ENCODE results near the gene ZEB1.

The ZEB1 gene

DNA sequence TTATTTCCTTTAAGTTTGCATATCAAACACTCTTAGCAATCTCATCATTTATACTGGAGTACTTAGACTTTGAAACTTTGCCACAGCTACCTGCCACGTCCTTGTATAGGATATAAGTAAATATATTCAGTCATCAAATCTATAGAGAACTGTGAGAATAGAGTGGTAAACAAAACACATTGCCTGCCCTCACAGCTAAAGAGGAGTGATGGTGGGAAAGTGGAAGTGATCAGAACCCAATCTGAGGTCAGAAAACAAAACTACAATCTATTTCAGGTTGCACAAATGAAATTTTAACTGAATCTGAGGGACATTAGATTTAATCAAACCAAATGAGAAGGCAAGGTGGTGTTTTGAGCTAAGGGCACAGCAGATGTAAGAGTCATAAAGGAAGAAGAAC, 74.8 kb downstream of the ZEB1 start:
- Histone ChIP-seq H4K20me1 (ENCODE audit: low read depth, low read length) (peaks cover 3% of the 10 kb centered on the region; the same call in 1 of the 2 replicates), H3F3A (ENCODE audit: insufficient read depth) (no peaks in the 10 kb centered on the region), H3K9me3 (ENCODE audit: insufficient read depth, low read length) (no peaks in the 10 kb centered on the region), H3K9ac (ENCODE audit: low read length) (no peak overlapping the region), H3K27me3 (ENCODE audit: low read length) (no peaks in the 10 kb centered on the region), H3K4me2 (ENCODE audit: low read depth, low read length, poor library complexity, severe bottlenecking) (no peak overlapping the region), H3K27ac (ENCODE audit: low read depth, low read length) (no peak overlapping the region), H3K9me2 (replicated peaks; ENCODE audit: insufficient read depth, low read length) (no peaks in the 10 kb centered on the region), H3K36me3 (ENCODE audit: low read length) (no peaks in the 10 kb centered on the region), H3K4me3 (ENCODE audit: insufficient read depth, low read length, poor library complexity, severe bottlenecking) (no peak overlapping the region), H2AFZ (ENCODE audit: low read depth, low read length, severe bottlenecking) (no peak overlapping the region), H3K79me2 (ENCODE audit: insufficient read depth, low read length) (no peaks in the 10 kb centered on the region)
- TF ChIP-seq EZH2phosphoT487 (conservative IDR thresholded peaks at IDR 0.05; ENCODE audit: low read length): no peak
- TF ChIP-seq, protein P1, sequence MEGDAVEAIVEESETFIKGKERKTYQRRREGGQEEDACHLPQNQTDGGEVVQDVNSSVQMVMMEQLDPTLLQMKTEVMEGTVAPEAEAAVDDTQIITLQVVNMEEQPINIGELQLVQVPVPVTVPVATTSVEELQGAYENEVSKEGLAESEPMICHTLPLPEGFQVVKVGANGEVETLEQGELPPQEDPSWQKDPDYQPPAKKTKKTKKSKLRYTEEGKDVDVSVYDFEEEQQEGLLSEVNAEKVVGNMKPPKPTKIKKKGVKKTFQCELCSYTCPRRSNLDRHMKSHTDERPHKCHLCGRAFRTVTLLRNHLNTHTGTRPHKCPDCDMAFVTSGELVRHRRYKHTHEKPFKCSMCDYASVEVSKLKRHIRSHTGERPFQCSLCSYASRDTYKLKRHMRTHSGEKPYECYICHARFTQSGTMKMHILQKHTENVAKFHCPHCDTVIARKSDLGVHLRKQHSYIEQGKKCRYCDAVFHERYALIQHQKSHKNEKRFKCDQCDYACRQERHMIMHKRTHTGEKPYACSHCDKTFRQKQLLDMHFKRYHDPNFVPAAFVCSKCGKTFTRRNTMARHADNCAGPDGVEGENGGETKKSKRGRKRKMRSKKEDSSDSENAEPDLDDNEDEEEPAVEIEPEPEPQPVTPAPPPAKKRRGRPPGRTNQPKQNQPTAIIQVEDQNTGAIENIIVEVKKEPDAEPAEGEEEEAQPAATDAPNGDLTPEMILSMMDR (IDR thresholded peaks at IDR 0.05; ENCODE audit: insufficient read depth, low read length, poor library complexity, severe bottlenecking): no peak

DNA sequence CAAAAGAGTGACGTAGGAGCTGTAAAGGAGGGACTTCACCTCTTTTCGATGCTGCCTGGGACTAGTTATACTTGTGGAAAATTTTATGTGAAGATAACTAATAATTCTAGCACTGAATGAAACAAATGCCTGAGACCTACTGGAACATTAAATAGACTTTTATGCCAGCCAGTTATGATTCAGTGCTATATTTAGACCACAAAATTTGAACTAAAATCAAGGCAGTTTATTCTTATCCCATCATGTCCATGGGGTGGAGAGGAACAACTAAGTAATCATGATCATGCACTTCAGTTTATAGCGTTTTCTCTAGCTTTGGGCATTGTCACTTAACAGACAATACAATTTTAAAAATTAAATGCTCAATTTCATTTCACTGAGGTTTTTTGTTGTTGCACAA, 76.7 kb downstream of the ZEB1 start:
- no peaks in the 10 kb centered on the region for H3K9me2 ChIP-seq (replicated peaks; ENCODE audit: insufficient read depth, low read length)
- H3K36me3 ChIP-seq (ENCODE audit: low read length): no peaks in the 10 kb centered on the region
- H3K4me3 ChIP-seq (ENCODE audit: insufficient read depth, low read length, poor library complexity, severe bottlenecking): no peak overlapping the region
- no peak overlapping the region for H3K27ac ChIP-seq (ENCODE audit: low read depth, low read length)
- H3F3A ChIP-seq (ENCODE audit: insufficient read depth): no peaks in the 10 kb centered on the region
- TF ChIP-seq, protein P1 (IDR thresholded peaks at IDR 0.05; ENCODE audit: insufficient read depth, low read length, poor library complexity, severe bottlenecking): no peak
- no peak for TF ChIP-seq EZH2phosphoT487 (conservative IDR thresholded peaks at IDR 0.05; ENCODE audit: low read length)
- peaks cover 3% of the 10 kb centered on the region; the same call in 1 of the 2 replicates for H4K20me1 ChIP-seq (ENCODE audit: low read depth, low read length)
- H3K79me2 ChIP-seq (ENCODE audit: insufficient read depth, low read length): no peaks in the 10 kb centered on the region
- H3K27me3 ChIP-seq (ENCODE audit: low read length): no peaks in the 10 kb centered on the region
- H3K9me3 ChIP-seq (ENCODE audit: insufficient read depth, low read length): no peaks in the 10 kb centered on the region
- no peak overlapping the region for H2AFZ ChIP-seq (ENCODE audit: low read depth, low read length, severe bottlenecking)
- no peak overlapping the region for H3K4me2 ChIP-seq (ENCODE audit: low read depth, low read length, poor library complexity, severe bottlenecking)
- no peak overlapping the region for H3K9ac ChIP-seq (ENCODE audit: low read length)

DNA sequence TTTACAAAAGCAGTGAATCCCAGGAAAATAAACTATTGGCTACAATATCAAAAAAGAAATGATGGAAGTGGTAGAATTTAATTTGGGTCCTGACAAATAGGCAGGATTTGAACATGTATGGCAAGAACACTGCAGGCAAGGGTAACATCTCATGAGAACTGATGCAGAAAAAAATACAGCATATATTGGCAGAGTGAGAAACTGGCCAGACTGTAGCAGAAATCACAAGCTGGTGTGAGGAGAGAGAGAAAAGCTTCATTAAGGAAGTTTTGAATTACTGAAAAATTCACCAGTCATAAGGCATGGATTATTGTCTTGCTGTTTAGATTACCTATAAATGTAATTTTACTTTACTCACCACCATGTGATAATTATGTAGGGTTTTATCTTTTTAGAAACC, 77.4 kb downstream of the ZEB1 start:
- peaks cover 3% of the 10 kb centered on the region; the same call in 1 of the 2 replicates for H4K20me1 ChIP-seq (ENCODE audit: low read depth, low read length)

More for the DNA sequence above, 77.4 kb downstream of the ZEB1 start:
- H3K4me2 ChIP-seq (ENCODE audit: low read depth, low read length, poor library complexity, severe bottlenecking): no peak overlapping the region
- H3K9me3 ChIP-seq (ENCODE audit: insufficient read depth, low read length): no peaks in the 10 kb centered on the region
- no peaks in the 10 kb centered on the region for H3K27me3 ChIP-seq (ENCODE audit: low read length)
- TF ChIP-seq, protein P1 (IDR thresholded peaks at IDR 0.05; ENCODE audit: insufficient read depth, low read length, poor library complexity, severe bottlenecking): no peak
- no peak for TF ChIP-seq EZH2phosphoT487 (conservative IDR thresholded peaks at IDR 0.05; ENCODE audit: low read length)
- H3F3A ChIP-seq (ENCODE audit: insufficient read depth): no peaks in the 10 kb centered on the region
- no peak overlapping the region for H3K9ac ChIP-seq (ENCODE audit: low read length)
- no peak overlapping the region for H3K4me3 ChIP-seq (ENCODE audit: insufficient read depth, low read length, poor library complexity, severe bottlenecking)
- no peaks in the 10 kb centered on the region for H3K9me2 ChIP-seq (replicated peaks; ENCODE audit: insufficient read depth, low read length)
- no peak overlapping the region for H3K27ac ChIP-seq (ENCODE audit: low read depth, low read length)
- H3K36me3 ChIP-seq (ENCODE audit: low read length): no peaks in the 10 kb centered on the region
- no peak overlapping the region for H2AFZ ChIP-seq (ENCODE audit: low read depth, low read length, severe bottlenecking)
- H3K79me2 ChIP-seq (ENCODE audit: insufficient read depth, low read length): no peaks in the 10 kb centered on the region
